ENCODE measurements around the gene STIM2. TPM values are rescaled to one million over a fixed set of nuclear protein-coding genes. Genes with fewer than 3 reads are reported as not detected.
A peak's percentile ranks its signal among the peaks of the same experiment; 100 is the strongest.

Gene STIM2
- total and polyA plus RNA-seq, 10 of the 15 experiments (the other 5 are each of a cell fraction or from before 2014, with no cell fraction given) = 4.7 to 41.5 (median 16.9) TPM

GRCh38 chr4:26861434-26862186 is 969 bp downstream of the STIM2 start (continued):
- TF ChIP-seq, protein P1, sequence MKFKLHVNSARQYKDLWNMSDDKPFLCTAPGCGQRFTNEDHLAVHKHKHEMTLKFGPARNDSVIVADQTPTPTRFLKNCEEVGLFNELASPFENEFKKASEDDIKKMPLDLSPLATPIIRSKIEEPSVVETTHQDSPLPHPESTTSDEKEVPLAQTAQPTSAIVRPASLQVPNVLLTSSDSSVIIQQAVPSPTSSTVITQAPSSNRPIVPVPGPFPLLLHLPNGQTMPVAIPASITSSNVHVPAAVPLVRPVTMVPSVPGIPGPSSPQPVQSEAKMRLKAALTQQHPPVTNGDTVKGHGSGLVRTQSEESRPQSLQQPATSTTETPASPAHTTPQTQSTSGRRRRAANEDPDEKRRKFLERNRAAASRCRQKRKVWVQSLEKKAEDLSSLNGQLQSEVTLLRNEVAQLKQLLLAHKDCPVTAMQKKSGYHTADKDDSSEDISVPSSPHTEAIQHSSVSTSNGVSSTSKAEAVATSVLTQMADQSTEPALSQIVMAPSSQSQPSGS (IDR thresholded peaks at IDR 0.05; ENCODE audit: low read length) = no peak
- TF ChIP-seq SMC3 (IDR thresholded peaks at IDR 0.05; ENCODE audit: borderline replicate concordance, low read length) = no peak
- TF ChIP-seq, protein P2, sequence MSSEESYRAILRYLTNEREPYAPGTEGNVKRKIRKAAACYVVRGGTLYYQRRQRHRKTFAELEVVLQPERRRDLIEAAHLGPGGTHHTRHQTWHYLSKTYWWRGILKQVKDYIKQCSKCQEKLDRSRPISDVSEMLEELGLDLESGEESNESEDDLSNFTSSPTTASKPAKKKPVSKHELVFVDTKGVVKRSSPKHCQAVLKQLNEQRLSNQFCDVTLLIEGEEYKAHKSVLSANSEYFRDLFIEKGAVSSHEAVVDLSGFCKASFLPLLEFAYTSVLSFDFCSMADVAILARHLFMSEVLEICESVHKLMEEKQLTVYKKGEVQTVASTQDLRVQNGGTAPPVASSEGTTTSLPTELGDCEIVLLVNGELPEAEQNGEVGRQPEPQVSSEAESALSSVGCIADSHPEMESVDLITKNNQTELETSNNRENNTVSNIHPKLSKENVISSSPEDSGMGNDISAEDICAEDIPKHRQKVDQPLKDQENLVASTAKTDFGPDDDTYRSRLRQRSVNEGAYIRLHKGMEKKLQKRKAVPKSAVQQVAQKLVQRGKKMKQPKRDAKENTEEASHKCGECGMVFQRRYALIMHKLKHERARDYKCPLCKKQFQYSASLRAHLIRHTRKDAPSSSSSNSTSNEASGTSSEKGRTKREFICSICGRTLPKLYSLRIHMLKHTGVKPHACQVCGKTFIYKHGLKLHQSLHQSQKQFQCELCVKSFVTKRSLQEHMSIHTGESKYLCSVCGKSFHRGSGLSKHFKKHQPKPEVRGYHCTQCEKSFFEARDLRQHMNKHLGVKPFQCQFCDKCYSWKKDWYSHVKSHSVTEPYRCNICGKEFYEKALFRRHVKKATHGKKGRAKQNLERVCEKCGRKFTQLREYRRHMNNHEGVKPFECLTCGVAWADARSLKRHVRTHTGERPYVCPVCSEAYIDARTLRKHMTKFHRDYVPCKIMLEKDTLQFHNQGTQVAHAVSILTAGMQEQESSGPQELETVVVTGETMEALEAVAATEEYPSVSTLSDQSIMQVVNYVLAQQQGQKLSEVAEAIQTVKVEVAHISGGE (CRISPR knock-in tag; IDR thresholded peaks at IDR 0.05) = no peak
- no peak for TF ChIP-seq RELA (IDR thresholded peaks at IDR 0.05; ENCODE audit: borderline replicate concordance, partially characterized antibody)
- TF ChIP-seq, protein P3, sequence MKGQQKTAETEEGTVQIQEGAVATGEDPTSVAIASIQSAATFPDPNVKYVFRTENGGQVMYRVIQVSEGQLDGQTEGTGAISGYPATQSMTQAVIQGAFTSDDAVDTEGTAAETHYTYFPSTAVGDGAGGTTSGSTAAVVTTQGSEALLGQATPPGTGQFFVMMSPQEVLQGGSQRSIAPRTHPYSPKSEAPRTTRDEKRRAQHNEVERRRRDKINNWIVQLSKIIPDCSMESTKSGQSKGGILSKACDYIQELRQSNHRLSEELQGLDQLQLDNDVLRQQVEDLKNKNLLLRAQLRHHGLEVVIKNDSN (IDR thresholded peaks at IDR 0.05; ENCODE audit: borderline replicate concordance, extremely low read length, insufficient read depth, low read depth, low read length) = no peak
- 0 out of 2 replicates have a peak, but pooled peaks have one; percentile 9 for TF ChIP-seq ZBED1 (IDR thresholded peaks at IDR 0.05; ENCODE audit: borderline replicate concordance)
- TF ChIP-seq, protein P4, sequence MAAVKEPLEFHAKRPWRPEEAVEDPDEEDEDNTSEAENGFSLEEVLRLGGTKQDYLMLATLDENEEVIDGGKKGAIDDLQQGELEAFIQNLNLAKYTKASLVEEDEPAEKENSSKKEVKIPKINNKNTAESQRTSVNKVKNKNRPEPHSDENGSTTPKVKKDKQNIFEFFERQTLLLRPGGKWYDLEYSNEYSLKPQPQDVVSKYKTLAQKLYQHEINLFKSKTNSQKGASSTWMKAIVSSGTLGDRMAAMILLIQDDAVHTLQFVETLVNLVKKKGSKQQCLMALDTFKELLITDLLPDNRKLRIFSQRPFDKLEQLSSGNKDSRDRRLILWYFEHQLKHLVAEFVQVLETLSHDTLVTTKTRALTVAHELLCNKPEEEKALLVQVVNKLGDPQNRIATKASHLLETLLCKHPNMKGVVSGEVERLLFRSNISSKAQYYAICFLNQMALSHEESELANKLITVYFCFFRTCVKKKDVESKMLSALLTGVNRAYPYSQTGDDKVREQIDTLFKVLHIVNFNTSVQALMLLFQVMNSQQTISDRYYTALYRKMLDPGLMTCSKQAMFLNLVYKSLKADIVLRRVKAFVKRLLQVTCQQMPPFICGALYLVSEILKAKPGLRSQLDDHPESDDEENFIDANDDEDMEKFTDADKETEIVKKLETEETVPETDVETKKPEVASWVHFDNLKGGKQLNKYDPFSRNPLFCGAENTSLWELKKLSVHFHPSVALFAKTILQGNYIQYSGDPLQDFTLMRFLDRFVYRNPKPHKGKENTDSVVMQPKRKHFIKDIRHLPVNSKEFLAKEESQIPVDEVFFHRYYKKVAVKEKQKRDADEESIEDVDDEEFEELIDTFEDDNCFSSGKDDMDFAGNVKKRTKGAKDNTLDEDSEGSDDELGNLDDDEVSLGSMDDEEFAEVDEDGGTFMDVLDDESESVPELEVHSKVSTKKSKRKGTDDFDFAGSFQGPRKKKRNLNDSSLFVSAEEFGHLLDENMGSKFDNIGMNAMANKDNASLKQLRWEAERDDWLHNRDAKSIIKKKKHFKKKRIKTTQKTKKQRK (IDR thresholded peaks at IDR 0.05; ENCODE audit: low read depth, low read length) = no peak
- no peak for TF ChIP-seq SMARCA5 (IDR thresholded peaks at IDR 0.05)
- TF ChIP-seq PML (IDR thresholded peaks at IDR 0.05; ENCODE audit: low read length) = no peak
- TF ChIP-seq HCFC1 (IDR thresholded peaks at IDR 0.05; ENCODE audit: low read length) = no peak
- TF ChIP-seq, protein P5, sequence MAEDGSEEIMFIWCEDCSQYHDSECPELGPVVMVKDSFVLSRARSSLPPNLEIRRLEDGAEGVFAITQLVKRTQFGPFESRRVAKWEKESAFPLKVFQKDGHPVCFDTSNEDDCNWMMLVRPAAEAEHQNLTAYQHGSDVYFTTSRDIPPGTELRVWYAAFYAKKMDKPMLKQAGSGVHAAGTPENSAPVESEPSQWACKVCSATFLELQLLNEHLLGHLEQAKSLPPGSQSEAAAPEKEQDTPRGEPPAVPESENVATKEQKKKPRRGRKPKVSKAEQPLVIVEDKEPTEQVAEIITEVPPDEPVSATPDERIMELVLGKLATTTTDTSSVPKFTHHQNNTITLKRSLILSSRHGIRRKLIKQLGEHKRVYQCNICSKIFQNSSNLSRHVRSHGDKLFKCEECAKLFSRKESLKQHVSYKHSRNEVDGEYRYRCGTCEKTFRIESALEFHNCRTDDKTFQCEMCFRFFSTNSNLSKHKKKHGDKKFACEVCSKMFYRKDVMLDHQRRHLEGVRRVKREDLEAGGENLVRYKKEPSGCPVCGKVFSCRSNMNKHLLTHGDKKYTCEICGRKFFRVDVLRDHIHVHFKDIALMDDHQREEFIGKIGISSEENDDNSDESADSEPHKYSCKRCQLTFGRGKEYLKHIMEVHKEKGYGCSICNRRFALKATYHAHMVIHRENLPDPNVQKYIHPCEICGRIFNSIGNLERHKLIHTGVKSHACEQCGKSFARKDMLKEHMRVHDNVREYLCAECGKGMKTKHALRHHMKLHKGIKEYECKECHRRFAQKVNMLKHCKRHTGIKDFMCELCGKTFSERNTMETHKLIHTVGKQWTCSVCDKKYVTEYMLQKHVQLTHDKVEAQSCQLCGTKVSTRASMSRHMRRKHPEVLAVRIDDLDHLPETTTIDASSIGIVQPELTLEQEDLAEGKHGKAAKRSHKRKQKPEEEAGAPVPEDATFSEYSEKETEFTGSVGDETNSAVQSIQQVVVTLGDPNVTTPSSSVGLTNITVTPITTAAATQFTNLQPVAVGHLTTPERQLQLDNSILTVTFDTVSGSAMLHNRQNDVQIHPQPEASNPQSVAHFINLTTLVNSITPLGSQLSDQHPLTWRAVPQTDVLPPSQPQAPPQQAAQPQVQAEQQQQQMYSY (CRISPR knock-in tag; IDR thresholded peaks at IDR 0.05) = no peak
- TF ChIP-seq CBX3 (IDR thresholded peaks at IDR 0.05; ENCODE audit: borderline replicate concordance, low read depth) = no peak
- TF ChIP-seq NFYB (IDR thresholded peaks at IDR 0.05; ENCODE audit: insufficient read depth, low read depth, low read length) = no peak
- TF ChIP-seq NFXL1 (IDR thresholded peaks at IDR 0.05; ENCODE audit: borderline replicate concordance) = no peak
- TF ChIP-seq ZNF622 (IDR thresholded peaks at IDR 0.05) = no peak
- no peak for TF ChIP-seq CEBPB (IDR thresholded peaks at IDR 0.05; ENCODE audit: borderline replicate concordance in 1 of 2, low read depth in 2 of 2, low read length in 2 of 2)

All from GM12878 (cell line).